HL-60 (cell line): ENCODE data around the gene IGFBP7.

Experiments used
- CTCF ChIP-seq: IDR thresholded peaks from one replicate; pipeline ENCODE4 v1.5.1; 2011; ENCODE audit warnings: low read length, control low read depth, inconsistent platforms; ENCODE audit not compliant: insufficient read depth
- GABPA ChIP-seq: IDR thresholded peaks from 2 replicates; pipeline ENCODE4 v1.6.1; 2012; ENCODE audit warnings: low read depth
- POLR2AphosphoS5 ChIP-seq: IDR thresholded peaks from 2 replicates; pipeline ENCODE4 v1.6.1; 2012; ENCODE audit warnings: low read depth
- SPI1 ChIP-seq: IDR thresholded peaks from 2 replicates; pipeline ENCODE4 v1.6.1; 2012; ENCODE audit warnings: low read depth, mild to moderate bottlenecking, borderline replicate concordance

- TF ChIP-seq CTCF (no peak), GABPA (no peak), SPI1 (no peak), POLR2AphosphoS5 (no peak)
Measured at GRCh38 chr4:57144466-57144865, 34.3 kb upstream of the IGFBP7 start.
